Neutrophil (primary cell): ENCODE data around the gene LTC4S.
"Not testable (repeated sequence)": the region's sequence is repeated elsewhere in the genome, so short reads cannot be mapped to it uniquely, and the experiment has no call there.

Experiments
- H3K27ac ChIP-seq: fragments of 200-600 bp; sonication (generic); 2 replicates; pipeline ENCODE4 v1.5.1; 2016; ENCODE audit warnings: mild to moderate bottlenecking, moderate library complexity
- H3K27me3 ChIP-seq: fragments of 200-600 bp; sonication (generic); 2 replicates; pipeline ENCODE4 v1.6.0; 2016; ENCODE audit warnings: mild to moderate bottlenecking
- H3K36me3 ChIP-seq: fragments of 200-600 bp; sonication (generic); 2 replicates; pipeline ENCODE4 v1.5.1; 2017
- H3K4me1 ChIP-seq, 2 experiments: fragments of 200-600 bp in 1 of 2; sonication (generic) in 1 of 2; 1 replicate in 1 of 2; 2 replicates in 1 of 2; pipeline versions ENCODE4 v1.5.1 to v1.6.1; 2013 to 2016; ENCODE audit warnings: low read depth in 1 of 2, low read length in 1 of 2, mild to moderate bottlenecking in 1 of 2, moderate library complexity in 1 of 2; ENCODE audit not compliant: control insufficient read depth in 1 of 2, insufficient read depth in 1 of 2
- H3K4me3 ChIP-seq, 2 experiments: fragments of 200-600 bp in 1 of 2; sonication (generic) in 1 of 2; 1 replicate in 1 of 2; 2 replicates in 1 of 2; pipeline ENCODE4 v1.5.1; 2013 to 2016; ENCODE audit warnings: low read depth in 1 of 2, low read length in 1 of 2, mild to moderate bottlenecking in 1 of 2, moderate library complexity in 1 of 2
- H3K9me3 ChIP-seq: fragments of 200-600 bp; sonication (generic); 2 replicates; pipeline ENCODE4 v1.5.1; 2016
- TF ChIP-seq, protein P1 (sequence below): fragments of 200-600 bp; sonication (generic); IDR thresholded peaks from 2 replicates; pipeline ENCODE4 v1.5.1; 2016; ENCODE audit warnings: antibody characterized with exemption

Gene LTC4S

DNA sequence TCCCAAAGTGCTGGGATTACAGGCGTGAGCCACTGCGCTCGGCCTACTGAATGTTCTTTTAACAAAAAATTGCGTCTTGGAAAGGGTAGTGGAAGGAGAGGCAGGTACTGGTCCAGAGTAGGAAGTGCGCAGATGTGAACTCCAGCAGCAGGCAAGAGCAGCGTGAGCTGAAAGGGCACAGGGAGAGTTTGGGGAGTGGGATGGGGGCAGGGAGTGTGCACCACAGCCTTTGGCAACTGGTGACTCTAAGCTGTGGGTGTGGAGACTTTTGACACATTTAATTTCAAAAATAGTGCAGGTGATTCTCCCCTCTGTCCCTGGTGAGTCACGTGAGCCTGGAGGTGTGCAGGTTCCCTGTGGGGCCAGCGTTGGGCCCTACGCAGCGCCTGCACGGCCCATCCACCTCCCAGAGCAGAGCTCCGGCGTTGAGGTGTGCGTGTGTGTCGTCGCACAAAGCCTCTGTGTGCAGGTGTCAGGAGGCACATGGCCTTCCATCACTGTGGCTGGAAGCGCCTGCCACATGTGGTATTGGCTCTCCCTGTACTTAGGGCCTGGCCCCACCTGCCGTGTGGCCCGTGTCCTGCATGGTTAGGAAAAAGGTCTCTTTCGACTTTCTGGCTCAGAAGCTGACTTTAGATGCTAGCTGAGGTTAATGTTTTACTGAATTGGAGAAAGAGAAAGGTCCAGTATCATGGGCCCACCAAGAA is 38.4 kb downstream of the LTC4S start:
- H3K9me3 ChIP-seq = no peaks in the 10 kb centered on the region
- peaks cover 95% of the 10 kb centered on the region for H3K36me3 ChIP-seq
- TF ChIP-seq, protein P1, sequence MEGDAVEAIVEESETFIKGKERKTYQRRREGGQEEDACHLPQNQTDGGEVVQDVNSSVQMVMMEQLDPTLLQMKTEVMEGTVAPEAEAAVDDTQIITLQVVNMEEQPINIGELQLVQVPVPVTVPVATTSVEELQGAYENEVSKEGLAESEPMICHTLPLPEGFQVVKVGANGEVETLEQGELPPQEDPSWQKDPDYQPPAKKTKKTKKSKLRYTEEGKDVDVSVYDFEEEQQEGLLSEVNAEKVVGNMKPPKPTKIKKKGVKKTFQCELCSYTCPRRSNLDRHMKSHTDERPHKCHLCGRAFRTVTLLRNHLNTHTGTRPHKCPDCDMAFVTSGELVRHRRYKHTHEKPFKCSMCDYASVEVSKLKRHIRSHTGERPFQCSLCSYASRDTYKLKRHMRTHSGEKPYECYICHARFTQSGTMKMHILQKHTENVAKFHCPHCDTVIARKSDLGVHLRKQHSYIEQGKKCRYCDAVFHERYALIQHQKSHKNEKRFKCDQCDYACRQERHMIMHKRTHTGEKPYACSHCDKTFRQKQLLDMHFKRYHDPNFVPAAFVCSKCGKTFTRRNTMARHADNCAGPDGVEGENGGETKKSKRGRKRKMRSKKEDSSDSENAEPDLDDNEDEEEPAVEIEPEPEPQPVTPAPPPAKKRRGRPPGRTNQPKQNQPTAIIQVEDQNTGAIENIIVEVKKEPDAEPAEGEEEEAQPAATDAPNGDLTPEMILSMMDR = no peak
- no peak overlapping the region for H3K27ac ChIP-seq
- H3K4me1 ChIP-seq = peaks cover 0 to 6% of the 10 kb centered on the region in 2 experiments
- no peaks in the 10 kb centered on the region for H3K27me3 ChIP-seq
- H3K4me3 ChIP-seq = no peak overlapping the region

DNA sequence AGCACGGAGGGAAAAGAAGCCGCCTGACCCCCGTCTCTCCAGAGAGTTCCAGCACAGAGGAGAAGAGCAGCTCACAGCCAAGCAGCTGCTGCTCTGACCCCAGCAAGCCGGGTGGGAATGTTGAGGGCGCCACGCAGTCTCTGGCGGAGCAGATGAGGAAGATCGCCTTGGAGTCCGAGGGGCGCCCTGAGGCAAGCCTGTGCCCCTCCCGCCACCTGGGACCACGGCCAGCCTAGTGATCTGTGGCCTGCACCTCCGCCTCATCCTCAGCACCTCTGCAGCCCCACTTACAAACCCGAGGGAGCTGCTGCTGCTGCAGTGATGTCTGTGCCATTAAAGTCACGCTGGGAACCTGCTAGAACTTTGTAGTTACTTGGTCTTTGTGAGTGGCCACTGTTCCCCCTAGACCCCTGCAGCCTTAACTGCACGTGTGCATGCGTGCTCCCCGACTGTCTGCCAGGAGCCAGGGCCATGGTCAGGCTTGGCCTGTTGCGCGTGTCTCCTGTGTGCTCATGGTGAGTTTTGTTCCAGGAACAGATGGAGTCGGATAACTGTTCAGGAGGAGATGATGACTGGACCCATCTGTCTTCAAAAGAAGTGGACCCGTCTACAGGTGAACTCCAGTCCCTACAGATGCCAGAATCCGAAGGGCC is 39.4 kb downstream of the LTC4S start:
- no peaks in the 10 kb centered on the region for H3K4me1 ChIP-seq
- peaks cover 95% of the 10 kb centered on the region for H3K36me3 ChIP-seq
- H3K27me3 ChIP-seq = no peaks in the 10 kb centered on the region
- no peak overlapping the region for H3K4me3 ChIP-seq
- no peaks in the 10 kb centered on the region for H3K9me3 ChIP-seq
- TF ChIP-seq, protein P1 = no peak
- no peak overlapping the region for H3K27ac ChIP-seq

DNA sequence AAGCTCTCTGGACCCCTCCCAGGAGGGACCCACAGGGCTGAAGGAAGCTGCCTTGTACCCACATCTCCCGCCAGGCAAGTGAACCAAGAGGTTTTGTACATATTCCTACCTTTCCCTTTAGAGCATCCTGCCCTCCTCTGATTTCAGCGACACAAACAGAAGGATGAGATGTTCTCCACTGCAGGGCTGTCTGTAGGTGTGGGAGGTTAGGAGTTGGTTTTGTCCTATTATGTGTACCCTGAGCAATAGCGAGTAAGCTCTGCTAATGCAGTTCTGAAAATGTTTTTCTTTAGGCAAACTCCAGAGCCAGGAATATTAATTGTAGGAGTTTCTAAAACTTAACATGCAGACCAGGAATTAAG is 39.9 kb downstream of the LTC4S start:
- no peak overlapping the region for H3K4me3 ChIP-seq
- H3K27me3 ChIP-seq = no peaks in the 10 kb centered on the region
- H3K4me1 ChIP-seq = no peaks in the 10 kb centered on the region
- TF ChIP-seq, protein P1 = no peak
- H3K27ac ChIP-seq = no peak overlapping the region
- no peaks in the 10 kb centered on the region for H3K9me3 ChIP-seq
- peaks cover 95% of the 10 kb centered on the region for H3K36me3 ChIP-seq

DNA sequence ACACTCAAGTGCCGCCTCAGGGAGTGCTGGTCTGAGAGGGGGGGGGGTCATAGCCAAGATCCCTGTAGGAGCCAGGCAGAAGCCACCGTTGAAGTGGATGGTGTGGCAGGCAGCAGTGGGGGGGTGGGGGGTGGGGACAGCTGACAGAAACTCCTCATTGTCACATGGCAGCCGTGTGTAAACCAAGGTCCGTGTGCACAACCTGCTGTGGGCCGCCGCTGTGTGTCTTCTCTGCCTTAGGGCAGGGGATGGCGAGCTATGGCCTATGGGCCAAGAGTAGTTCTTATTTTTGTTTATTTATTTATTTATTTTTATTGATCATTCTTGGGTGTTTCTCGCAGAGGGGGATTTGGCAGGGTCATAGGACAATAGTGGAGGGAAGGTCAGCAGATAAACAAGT is 40.3 kb downstream of the LTC4S start:
- TF ChIP-seq, protein P1 = no peak
- no peaks in the 10 kb centered on the region for H3K27me3 ChIP-seq
- no peaks in the 10 kb centered on the region for H3K9me3 ChIP-seq
- H3K4me3 ChIP-seq = no peak overlapping the region
- peaks cover 91% of the 10 kb centered on the region for H3K36me3 ChIP-seq
- no peak overlapping the region for H3K27ac ChIP-seq
- no peaks in the 10 kb centered on the region for H3K4me1 ChIP-seq

DNA sequence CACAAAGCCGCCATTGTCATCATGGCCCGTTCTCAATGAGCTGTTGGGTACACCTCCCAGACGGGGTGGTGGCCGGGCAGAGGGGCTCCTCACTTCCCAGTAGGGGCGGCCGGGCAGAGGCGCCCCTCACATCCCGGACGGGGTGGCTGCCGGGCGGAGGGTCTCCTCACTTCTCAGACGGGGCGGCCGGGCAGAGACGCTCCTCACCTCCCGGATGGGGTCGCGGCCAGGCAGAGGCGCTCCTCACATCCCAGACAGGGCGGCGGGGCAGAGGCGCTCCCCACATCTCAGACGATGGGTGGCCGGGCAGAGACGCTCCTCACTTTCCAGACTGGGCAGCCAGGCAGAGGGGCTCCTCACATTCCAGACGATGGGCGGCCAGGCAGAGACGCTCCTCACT is 41.1 kb downstream of the LTC4S start:
- H3K27ac ChIP-seq, H3K4me1 ChIP-seq, H3K9me3 ChIP-seq, H3K4me3 ChIP-seq, H3K27me3 ChIP-seq: not testable (repeated sequence)
- peaks cover 88% of the 10 kb centered on the region for H3K36me3 ChIP-seq

DNA sequence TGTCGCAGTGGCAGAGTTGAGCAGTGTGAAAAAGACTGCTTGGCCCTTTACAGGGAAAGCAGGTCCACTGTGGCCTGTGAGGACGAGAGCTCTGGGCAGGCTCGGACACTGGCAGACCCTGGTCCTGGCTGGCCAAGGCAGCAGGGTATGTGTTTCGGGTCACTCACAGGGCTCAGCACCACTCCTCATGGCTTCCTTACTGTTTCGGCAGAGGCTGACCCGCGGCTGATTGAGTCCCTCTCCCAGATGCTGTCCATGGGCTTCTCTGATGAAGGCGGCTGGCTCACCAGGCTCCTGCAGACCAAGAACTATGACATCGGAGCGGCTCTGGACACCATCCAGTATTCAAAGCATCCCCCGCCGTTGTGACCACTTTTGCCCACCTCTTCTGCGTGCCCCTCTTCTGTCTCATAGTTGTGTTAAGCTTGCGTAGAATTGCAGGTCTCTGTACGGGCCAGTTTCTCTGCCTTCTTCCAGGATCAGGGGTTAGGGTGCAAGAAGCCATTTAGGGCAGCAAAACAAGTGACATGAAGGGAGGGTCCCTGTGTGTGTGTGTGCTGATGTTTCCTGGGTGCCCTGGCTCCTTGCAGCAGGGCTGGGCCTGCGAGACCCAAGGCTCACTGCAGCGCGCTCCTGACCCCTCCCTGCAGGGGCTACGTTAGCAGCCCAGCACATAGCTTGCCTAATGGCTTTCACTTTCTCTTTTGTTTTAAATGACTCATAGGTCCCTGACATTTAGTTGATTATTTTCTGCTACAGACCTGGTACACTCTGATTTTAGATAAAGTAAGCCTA is 42.6 kb downstream of the LTC4S start:
- TF ChIP-seq, protein P1 = no peak

More for the DNA sequence above, 42.6 kb downstream of the LTC4S start:
- Histone ChIP-seq H3K36me3 (peaks cover 80% of the 10 kb centered on the region), H3K4me3 (no peak overlapping the region), H3K27ac (peak overlapping the region; percentile 54), H3K4me1 (no peaks in the 10 kb centered on the region), H3K27me3 (no peaks in the 10 kb centered on the region), H3K9me3 (no peaks in the 10 kb centered on the region)
